WTC11 (cell line): ENCODE data around the gene CD300E. TPM values are rescaled to one million over a fixed set of nuclear protein-coding genes. Genes with fewer than 3 reads are reported as not detected.

ENCODE experiments used
- ATAC-seq: fragments of 200-7000 bp; cut with Tn5 transposase; 2 replicates; pipeline ENCODE4 v1.10.0; 2021; ENCODE audit warnings: mild to moderate bottlenecking, moderate library complexity
- CTCF ChIA-PET: fragments of 300-600 bp; sonication (Branson Sonifier 250); formaldehyde crosslinking; loops from one replicate; lab custom pipeline; 2021; ENCODE audit warnings: antibody characterized with exemption; lab: Charles Lee
- POLR2A ChIA-PET: fragments of 350-600 bp; sonication (Branson Sonifier 250); formaldehyde crosslinking; loops from one replicate; lab custom pipeline; 2021; ENCODE audit warnings: antibody characterized with exemption; lab: Charles Lee
- DNase-seq: peaks from one replicate; pipeline ENCODE4 v3.0.0; 2021; ENCODE audit warnings: low spot score
- H3K27ac Mint-ChIP-seq: 2 replicates; pipeline ENCODE4 v1.8.0; 2021; ENCODE audit warnings: mixed read lengths
- H3K27me3 Mint-ChIP-seq: 2 replicates; pipeline ENCODE4 v1.8.0; 2021; ENCODE audit warnings: low read depth, mild to moderate bottlenecking, moderate library complexity, mixed read lengths
- H3K36me3 Mint-ChIP-seq: 2 replicates; pipeline ENCODE4 v1.8.0; 2021; ENCODE audit warnings: mixed read lengths
- H3K4me1 Mint-ChIP-seq: 2 replicates; pipeline ENCODE4 v1.8.0; 2022; ENCODE audit warnings: mixed read lengths
- H3K4me3 Mint-ChIP-seq: 2 replicates; pipeline ENCODE4 v1.8.0; 2021; ENCODE audit warnings: mild to moderate bottlenecking, moderate library complexity, mixed read lengths
- H3K9me3 Mint-ChIP-seq: 2 replicates; pipeline ENCODE4 v1.8.0; 2021; ENCODE audit warnings: mixed read lengths
- EMX1 ChIP-seq: fragments of 250-450 bp; sonication (Bioruptor Pico); IDR thresholded peaks from 2 replicates; pipeline ENCODE4 v1.8.0; 2021; ENCODE audit warnings: mild to moderate bottlenecking
- FOXK1 ChIP-seq: sonication (generic); formaldehyde crosslinking; IDR thresholded peaks from 2 replicates; pipeline ENCODE4 v1.8.0; 2022; ENCODE audit warnings: mild to moderate bottlenecking, moderate library complexity, missing genetic modification reagents
- FOXP1 ChIP-seq: sonication (generic); formaldehyde crosslinking; IDR thresholded peaks from 2 replicates; pipeline ENCODE4 v1.8.0; 2022; ENCODE audit warnings: missing genetic modification reagents, mild to moderate bottlenecking, moderate library complexity, borderline replicate concordance
- IRF1 ChIP-seq: sonication (generic); formaldehyde crosslinking; IDR thresholded peaks from 2 replicates; pipeline ENCODE4 v1.8.0; 2023; ENCODE audit warnings: missing genetic modification reagents
- MYBL2 ChIP-seq: sonication (generic); formaldehyde crosslinking; IDR thresholded peaks from 2 replicates; pipeline ENCODE4 v1.8.1; 2023; ENCODE audit warnings: mild to moderate bottlenecking, moderate library complexity, missing genetic modification reagents
- NFYB ChIP-seq: sonication (generic); formaldehyde crosslinking; conservative IDR thresholded peaks from 2 replicates; pipeline ENCODE4 v1.8.0; 2022; ENCODE audit warnings: low read depth, missing genetic modification reagents
- NR1H2 ChIP-seq: sonication (generic); formaldehyde crosslinking; IDR thresholded peaks from 2 replicates; pipeline ENCODE4 v1.9.0; 2021; ENCODE audit warnings: mild to moderate bottlenecking, moderate library complexity, missing genetic modification reagents
- NR3C1 ChIP-seq: sonication (generic); formaldehyde crosslinking; conservative IDR thresholded peaks from 2 replicates; pipeline ENCODE4 v1.8.1; 2023; ENCODE audit warnings: low read depth, mild to moderate bottlenecking, missing genetic modification reagents
- STAT6 ChIP-seq: sonication (generic); formaldehyde crosslinking; conservative IDR thresholded peaks from 2 replicates; pipeline ENCODE4 v1.8.1; 2023; ENCODE audit warnings: mild to moderate bottlenecking, low read depth, missing genetic modification reagents, moderate library complexity
- TCF7 ChIP-seq: sonication (generic); formaldehyde crosslinking; IDR thresholded peaks from 2 replicates; pipeline ENCODE4 v1.8.0; 2022; ENCODE audit warnings: mild to moderate bottlenecking, low read depth, missing genetic modification reagents, moderate library complexity
- USF1 ChIP-seq: sonication (generic); formaldehyde crosslinking; IDR thresholded peaks from 2 replicates; pipeline ENCODE4 v1.8.0; 2022; ENCODE audit warnings: mild to moderate bottlenecking, missing genetic modification reagents
- ZNF219 ChIP-seq: sonication (generic); formaldehyde crosslinking; IDR thresholded peaks from 2 replicates; pipeline ENCODE4 v1.8.0; 2023; ENCODE audit warnings: missing genetic modification reagents, mild to moderate bottlenecking, borderline replicate concordance
- ZNF232 ChIP-seq: sonication (generic); formaldehyde crosslinking; IDR thresholded peaks from 2 replicates; pipeline ENCODE4 v1.8.0; 2022; ENCODE audit warnings: mild to moderate bottlenecking, missing genetic modification reagents
- ZNF263 ChIP-seq: sonication (generic); formaldehyde crosslinking; IDR thresholded peaks from 2 replicates; pipeline ENCODE4 v1.8.1; 2022; ENCODE audit warnings: low read depth, mild to moderate bottlenecking, moderate library complexity, missing genetic modification reagents
- ZNF317 ChIP-seq: sonication (generic); formaldehyde crosslinking; IDR thresholded peaks from 2 replicates; pipeline ENCODE4 v1.8.1; 2023; ENCODE audit warnings: low read depth, mild to moderate bottlenecking, moderate library complexity, missing genetic modification reagents, borderline replicate concordance
- ZNF423 ChIP-seq: fragments of 250-450 bp; sonication (Bioruptor Pico); IDR thresholded peaks from 2 replicates; pipeline ENCODE4 v2.1.2; 2022; ENCODE audit warnings: mild to moderate bottlenecking, moderate library complexity
- ZNF671 ChIP-seq: fragments of 250-450 bp; sonication (Bioruptor Pico); IDR thresholded peaks from 2 replicates; pipeline ENCODE4 v1.8.0; 2021; ENCODE audit warnings: mild to moderate bottlenecking
- total RNA-seq: library from RNA; stranded (reverse); gene quantifications from 3 replicates; pipeline ENCODE4 v1.2.3, GENCODE V29; 2021
- TF ChIP-seq, protein P1 (sequence below): sonication (generic); formaldehyde crosslinking; IDR thresholded peaks from 2 replicates; pipeline ENCODE4 v1.8.1; 2023; ENCODE audit warnings: mild to moderate bottlenecking, moderate library complexity, missing genetic modification reagents
- TF ChIP-seq, protein P2 (sequence below): sonication (generic); formaldehyde crosslinking; IDR thresholded peaks from 2 replicates; pipeline ENCODE4 v1.8.1; 2023; ENCODE audit warnings: mild to moderate bottlenecking, missing genetic modification reagents
- TF ChIP-seq, protein P3 (sequence below): fragments of 250-450 bp; sonication (Bioruptor Pico); IDR thresholded peaks from 2 replicates; pipeline ENCODE4 v2.1.2; 2022; ENCODE audit warnings: mild to moderate bottlenecking, moderate library complexity
- TF ChIP-seq, protein P4 (sequence below): sonication (generic); formaldehyde crosslinking; IDR thresholded peaks from 2 replicates; pipeline ENCODE4 v1.8.0; 2022; ENCODE audit warnings: mild to moderate bottlenecking, missing genetic modification reagents
- TF ChIP-seq, protein P5 (sequence below): sonication (generic); formaldehyde crosslinking; IDR thresholded peaks from 2 replicates; pipeline ENCODE4 v1.8.0; 2022; ENCODE audit warnings: mild to moderate bottlenecking, missing genetic modification reagents

CD300E gene
- total RNA-seq, 1 experiment from 2014 or later = not detected

DNA sequence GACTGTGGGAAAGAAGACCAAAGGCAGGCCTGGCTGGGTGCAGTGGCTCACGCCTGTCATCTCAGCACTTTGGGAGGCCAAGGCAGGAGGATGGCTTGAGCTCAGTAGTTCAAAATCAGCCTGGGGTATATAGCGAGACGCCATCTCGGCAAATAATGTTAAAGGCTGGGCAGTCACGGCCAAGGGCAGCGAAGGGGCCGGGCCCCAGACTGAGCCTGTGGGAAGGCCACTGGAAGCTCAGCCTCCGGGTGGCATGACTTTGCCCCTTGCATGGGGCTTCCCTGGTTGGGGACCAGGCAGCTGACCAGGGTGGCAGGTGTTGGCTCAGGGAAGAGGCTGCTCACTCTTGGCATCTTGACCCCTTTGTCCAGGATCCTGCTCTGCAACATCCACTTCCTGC is 17.5 kb downstream of the CD300E start:
- ATAC-seq = no peak
- Mint-ChIP-seq H3K4me1 (no peaks in the 10 kb centered on the region), H3K36me3 (no peaks in the 10 kb centered on the region), H3K9me3 (no peaks in the 10 kb centered on the region), H3K27me3 (peaks cover 2% of the 10 kb centered on the region), H3K27ac (no peak overlapping the region), H3K4me3 (no peak overlapping the region)
- CTCF ChIA-PET = interaction anchor here (0.9 to 1.5 kb wide), 2 partner anchors 51 to 227 kb away, joined by 3 to 4 read pairs; no protein-coding TSS in a partner anchor
- POLR2A ChIA-PET = no interaction called here
- TF ChIP-seq, protein P1, sequence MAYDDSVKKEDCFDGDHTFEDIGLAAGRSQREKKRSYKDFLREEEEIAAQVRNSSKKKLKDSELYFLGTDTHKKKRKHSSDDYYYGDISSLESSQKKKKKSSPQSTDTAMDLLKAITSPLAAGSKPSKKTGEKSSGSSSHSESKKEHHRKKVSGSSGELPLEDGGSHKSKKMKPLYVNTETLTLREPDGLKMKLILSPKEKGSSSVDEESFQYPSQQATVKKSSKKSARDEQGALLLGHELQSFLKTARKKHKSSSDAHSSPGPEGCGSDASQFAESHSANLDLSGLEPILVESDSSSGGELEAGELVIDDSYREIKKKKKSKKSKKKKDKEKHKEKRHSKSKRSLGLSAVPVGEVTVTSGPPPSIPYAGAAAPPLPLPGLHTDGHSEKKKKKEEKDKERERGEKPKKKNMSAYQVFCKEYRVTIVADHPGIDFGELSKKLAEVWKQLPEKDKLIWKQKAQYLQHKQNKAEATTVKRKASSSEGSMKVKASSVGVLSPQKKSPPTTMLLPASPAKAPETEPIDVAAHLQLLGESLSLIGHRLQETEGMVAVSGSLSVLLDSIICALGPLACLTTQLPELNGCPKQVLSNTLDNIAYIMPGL (CRISPR knock-in tag) = no peak
- TF ChIP-seq ZNF263 (CRISPR knock-in tag) = no peak
- TF ChIP-seq, protein P2, sequence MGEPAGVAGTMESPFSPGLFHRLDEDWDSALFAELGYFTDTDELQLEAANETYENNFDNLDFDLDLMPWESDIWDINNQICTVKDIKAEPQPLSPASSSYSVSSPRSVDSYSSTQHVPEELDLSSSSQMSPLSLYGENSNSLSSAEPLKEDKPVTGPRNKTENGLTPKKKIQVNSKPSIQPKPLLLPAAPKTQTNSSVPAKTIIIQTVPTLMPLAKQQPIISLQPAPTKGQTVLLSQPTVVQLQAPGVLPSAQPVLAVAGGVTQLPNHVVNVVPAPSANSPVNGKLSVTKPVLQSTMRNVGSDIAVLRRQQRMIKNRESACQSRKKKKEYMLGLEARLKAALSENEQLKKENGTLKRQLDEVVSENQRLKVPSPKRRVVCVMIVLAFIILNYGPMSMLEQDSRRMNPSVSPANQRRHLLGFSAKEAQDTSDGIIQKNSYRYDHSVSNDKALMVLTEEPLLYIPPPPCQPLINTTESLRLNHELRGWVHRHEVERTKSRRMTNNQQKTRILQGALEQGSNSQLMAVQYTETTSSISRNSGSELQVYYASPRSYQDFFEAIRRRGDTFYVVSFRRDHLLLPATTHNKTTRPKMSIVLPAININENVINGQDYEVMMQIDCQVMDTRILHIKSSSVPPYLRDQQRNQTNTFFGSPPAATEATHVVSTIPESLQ (CRISPR knock-in tag) = no peak
- no peak for TF ChIP-seq ZNF232 (CRISPR knock-in tag)
- no peak for TF ChIP-seq NFYB (CRISPR knock-in tag)
- TF ChIP-seq, protein P3, sequence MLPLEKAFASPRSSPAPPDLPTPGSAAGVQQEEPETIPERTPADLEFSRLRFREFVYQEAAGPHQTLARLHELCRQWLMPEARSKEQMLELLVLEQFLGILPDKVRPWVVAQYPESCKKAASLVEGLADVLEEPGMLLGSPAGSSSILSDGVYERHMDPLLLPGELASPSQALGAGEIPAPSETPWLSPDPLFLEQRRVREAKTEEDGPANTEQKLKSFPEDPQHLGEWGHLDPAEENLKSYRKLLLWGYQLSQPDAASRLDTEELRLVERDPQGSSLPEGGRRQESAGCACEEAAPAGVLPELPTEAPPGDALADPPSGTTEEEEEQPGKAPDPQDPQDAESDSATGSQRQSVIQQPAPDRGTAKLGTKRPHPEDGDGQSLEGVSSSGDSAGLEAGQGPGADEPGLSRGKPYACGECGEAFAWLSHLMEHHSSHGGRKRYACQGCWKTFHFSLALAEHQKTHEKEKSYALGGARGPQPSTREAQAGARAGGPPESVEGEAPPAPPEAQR (CRISPR knock-in tag) = no peak
- no peak for TF ChIP-seq STAT6 (CRISPR knock-in tag)
- no peak for TF ChIP-seq USF1 (CRISPR knock-in tag)
- TF ChIP-seq TCF7 (CRISPR knock-in tag) = no peak
- TF ChIP-seq ZNF317 = no peak
- no peak for TF ChIP-seq IRF1
- no peak for TF ChIP-seq FOXK1 (CRISPR knock-in tag)
- no peak for DNase-seq

DNA sequence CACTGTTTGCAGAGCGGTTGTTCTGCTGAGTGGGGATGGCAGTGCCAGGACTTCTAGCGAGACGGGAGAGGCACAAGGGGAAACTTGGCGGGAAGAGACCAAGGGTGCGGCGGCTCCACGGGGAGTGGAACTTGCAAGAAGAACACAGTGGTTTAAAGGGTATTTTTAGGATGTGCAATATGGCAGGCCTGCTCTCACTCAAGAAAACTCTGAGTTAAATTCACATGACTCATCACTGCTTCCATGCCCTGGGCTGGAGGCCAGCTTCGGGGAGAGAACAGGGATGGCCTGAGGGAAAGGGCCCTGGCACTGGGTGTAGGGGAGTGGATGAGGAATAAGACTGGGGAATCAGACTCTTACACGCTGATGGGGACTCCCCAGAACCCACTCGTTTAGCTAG is 18.2 kb downstream of the CD300E start:
- DNase-seq (no peak), ATAC-seq (no peak)
- H3K36me3 Mint-ChIP-seq = no peaks in the 10 kb centered on the region
- no peak overlapping the region for H3K4me3 Mint-ChIP-seq
- ChIA-PET CTCF (interaction anchor here (0.9 to 1.5 kb wide), 2 partner anchors 52 to 226 kb away, joined by 3 to 4 read pairs; no protein-coding TSS in a partner anchor), POLR2A (no interaction called here)
- H3K27me3 Mint-ChIP-seq = peaks cover 2% of the 10 kb centered on the region
- no peak overlapping the region for H3K27ac Mint-ChIP-seq
- no peaks in the 10 kb centered on the region for H3K9me3 Mint-ChIP-seq
- H3K4me1 Mint-ChIP-seq = no peaks in the 10 kb centered on the region
- no peak for TF ChIP-seq NR1H2 (CRISPR knock-in tag)
- TF ChIP-seq ZNF671 (CRISPR knock-in tag) = no peak
- no peak for TF ChIP-seq ZNF423 (CRISPR knock-in tag)
- no peak for TF ChIP-seq MYBL2 (CRISPR knock-in tag)
- TF ChIP-seq, protein P4, sequence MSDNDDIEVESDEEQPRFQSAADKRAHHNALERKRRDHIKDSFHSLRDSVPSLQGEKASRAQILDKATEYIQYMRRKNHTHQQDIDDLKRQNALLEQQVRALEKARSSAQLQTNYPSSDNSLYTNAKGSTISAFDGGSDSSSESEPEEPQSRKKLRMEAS (CRISPR knock-in tag) = no peak
- no peak for TF ChIP-seq EMX1 (CRISPR knock-in tag)
- no peak for TF ChIP-seq FOXP1 (CRISPR knock-in tag)
- TF ChIP-seq NR3C1 (CRISPR knock-in tag) = no peak
- TF ChIP-seq, protein P5, sequence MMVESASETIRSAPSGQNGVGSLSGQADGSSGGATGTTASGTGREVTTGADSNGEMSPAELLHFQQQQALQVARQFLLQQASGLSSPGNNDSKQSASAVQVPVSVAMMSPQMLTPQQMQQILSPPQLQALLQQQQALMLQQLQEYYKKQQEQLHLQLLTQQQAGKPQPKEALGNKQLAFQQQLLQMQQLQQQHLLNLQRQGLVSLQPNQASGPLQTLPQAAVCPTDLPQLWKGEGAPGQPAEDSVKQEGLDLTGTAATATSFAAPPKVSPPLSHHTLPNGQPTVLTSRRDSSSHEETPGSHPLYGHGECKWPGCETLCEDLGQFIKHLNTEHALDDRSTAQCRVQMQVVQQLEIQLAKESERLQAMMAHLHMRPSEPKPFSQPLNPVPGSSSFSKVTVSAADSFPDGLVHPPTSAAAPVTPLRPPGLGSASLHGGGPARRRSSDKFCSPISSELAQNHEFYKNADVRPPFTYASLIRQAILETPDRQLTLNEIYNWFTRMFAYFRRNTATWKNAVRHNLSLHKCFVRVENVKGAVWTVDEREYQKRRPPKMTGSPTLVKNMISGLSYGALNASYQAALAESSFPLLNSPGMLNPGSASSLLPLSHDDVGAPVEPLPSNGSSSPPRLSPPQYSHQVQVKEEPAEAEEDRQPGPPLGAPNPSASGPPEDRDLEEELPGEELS (CRISPR knock-in tag) = no peak
- TF ChIP-seq TCF7 (CRISPR knock-in tag) = no peak
- TF ChIP-seq ZNF219 = no peak
- TF ChIP-seq USF1 (CRISPR knock-in tag) = no peak
